HepG2 (cell line): ENCODE measurements around the gene FKBP1A. TPM values are rescaled to one million over a fixed set of nuclear protein-coding genes. Genes with fewer than 3 reads are reported as not detected.
A peak's percentile ranks its signal among the peaks of the same experiment; 100 is the strongest.

Experiments
- ARNTL ChIP-seq: sonication (generic); formaldehyde crosslinking; IDR thresholded peaks from 2 replicates; pipeline ENCODE4 v1.4.0; 2020; ENCODE audit warnings: mild to moderate bottlenecking, missing genetic modification reagents
- BRCA1 ChIP-seq: sonication (generic); formaldehyde crosslinking; IDR thresholded peaks from 2 replicates; pipeline ENCODE4 v1.4.0; 2020; ENCODE audit warnings: missing genetic modification reagents
- FOXP1 ChIP-seq, 2 experiments: fragments of 450-650 bp in 1 of 2; IDR thresholded peaks; 2 replicates each; pipeline ENCODE4 v1.6.1; 2017 to 2018; ENCODE audit warnings: antibody characterized with exemption in 1 of 2
- IRF2 ChIP-seq: IDR thresholded peaks from 2 replicates; pipeline ENCODE4 v1.6.1; 2018; ENCODE audit warnings: missing genetic modification reagents, missing compliant biosample characterization
- JUN ChIP-seq: sonication (generic); formaldehyde crosslinking; IDR thresholded peaks from 2 replicates; pipeline ENCODE4 v1.4.0; 2020; ENCODE audit warnings: mild to moderate bottlenecking, missing genetic modification reagents
- NFKBIZ ChIP-seq: IDR thresholded peaks from 2 replicates; pipeline ENCODE4 v1.6.1; 2018; ENCODE audit warnings: missing genetic modification reagents, missing compliant biosample characterization
- PRMT3 ChIP-seq: sonication (generic); formaldehyde crosslinking; IDR thresholded peaks from 2 replicates; pipeline ENCODE4 v1.8.1; 2022; ENCODE audit warnings: low read depth, mild to moderate bottlenecking, moderate library complexity, missing genetic modification reagents, borderline replicate concordance
- RBM22 ChIP-seq: fragments of 200-400 bp; formaldehyde crosslinking; optimal IDR thresholded peaks from 2 replicates; pipeline ENCODE3; 2017; ENCODE audit warnings: mild to moderate bottlenecking, low read length, moderate library complexity
- SNRNP70 ChIP-seq: fragments of 200-400 bp; formaldehyde crosslinking; IDR thresholded peaks from 2 replicates; pipeline ENCODE4 v1.6.1; 2017; ENCODE audit warnings: mild to moderate bottlenecking, low read depth, low read length, moderate library complexity
- SP2 ChIP-seq: sonication (generic); formaldehyde crosslinking; IDR thresholded peaks from 2 replicates; pipeline ENCODE4 v1.5.1; 2020; ENCODE audit warnings: mild to moderate bottlenecking, missing genetic modification reagents
- SRSF4 ChIP-seq: fragments of 200-400 bp; formaldehyde crosslinking; IDR thresholded peaks from one replicate; pipeline ENCODE4 v1.6.1; 2018; ENCODE audit warnings: mild to moderate bottlenecking, low read depth, low read length, moderate library complexity; ENCODE audit not compliant: poor library complexity, severe bottlenecking
- SRY ChIP-seq: sonication (generic); formaldehyde crosslinking; IDR thresholded peaks from 2 replicates; pipeline ENCODE4 v1.8.0; 2022; ENCODE audit warnings: mild to moderate bottlenecking, missing genetic modification reagents
- THRA ChIP-seq: sonication (generic); formaldehyde crosslinking; IDR thresholded peaks from 2 replicates; pipeline ENCODE4 v1.4.0; 2020; ENCODE audit warnings: missing genetic modification reagents, borderline replicate concordance
- TIGD3 ChIP-seq: sonication (generic); formaldehyde crosslinking; IDR thresholded peaks from 2 replicates; pipeline ENCODE4 v1.5.1; 2020; ENCODE audit warnings: mild to moderate bottlenecking, missing genetic modification reagents, borderline replicate concordance
- U2AF2 ChIP-seq: fragments of 200-400 bp; formaldehyde crosslinking; IDR thresholded peaks from 2 replicates; pipeline ENCODE4 v1.6.1; 2017; ENCODE audit warnings: low read depth, mild to moderate bottlenecking, low read length
- ZFP37 ChIP-seq: sonication (generic); formaldehyde crosslinking; IDR thresholded peaks from 2 replicates; pipeline ENCODE4 v1.4.0; 2020; ENCODE audit warnings: missing genetic modification reagents, borderline replicate concordance
- ZFP62 ChIP-seq: sonication (generic); formaldehyde crosslinking; IDR thresholded peaks from 2 replicates; pipeline ENCODE4 v1.4.0; 2020; ENCODE audit warnings: missing genetic modification reagents
- ZNF280D ChIP-seq: sonication (generic); formaldehyde crosslinking; IDR thresholded peaks from 2 replicates; pipeline ENCODE4 v1.5.1; 2020; ENCODE audit warnings: mild to moderate bottlenecking, missing genetic modification reagents
- ZNF510 ChIP-seq: sonication (generic); formaldehyde crosslinking; IDR thresholded peaks from 2 replicates; pipeline ENCODE4 v1.4.0; 2020; ENCODE audit warnings: low read depth, mild to moderate bottlenecking, missing genetic modification reagents
- ZNF607 ChIP-seq: sonication (generic); formaldehyde crosslinking; IDR thresholded peaks from 2 replicates; pipeline ENCODE4 v1.5.1; 2020; ENCODE audit warnings: missing genetic modification reagents, mild to moderate bottlenecking, borderline replicate concordance
- ZNF703 ChIP-seq: sonication (generic); formaldehyde crosslinking; IDR thresholded peaks from 2 replicates; pipeline ENCODE4 v1.5.1; 2020; ENCODE audit warnings: missing genetic modification reagents, mild to moderate bottlenecking, moderate library complexity, borderline replicate concordance
- ZNF784 ChIP-seq: sonication (generic); formaldehyde crosslinking; IDR thresholded peaks from 2 replicates; pipeline ENCODE4 v1.5.1; 2020; ENCODE audit warnings: missing genetic modification reagents, mild to moderate bottlenecking, borderline replicate concordance
- ZNF879 ChIP-seq: sonication (generic); formaldehyde crosslinking; IDR thresholded peaks from 2 replicates; pipeline ENCODE4 v1.8.1; 2023; ENCODE audit warnings: missing genetic modification reagents
- polyA plus RNA-seq, 8 experiments: library from polyadenylated mRNA; depleted of rRNA in 3 of 8; stranded (reverse) in 7 of 8; unstranded in 1 of 8; fragments of >200 nt; fragmentation: Illumina TruSeq in 4 of 8; extraction: Trizol in 4 of 8; gene quantifications; 2 replicates each; pipeline versions ENCODE4 v1.2.1 to v1.2.3, GENCODE V29; 2011 to 2016; ENCODE audit warnings: low read depth in 4 of 8, missing spikeins in 1 of 8, mixed read lengths in 1 of 8; ENCODE audit not compliant: insufficient read depth in 1 of 8
- total RNA-seq, 5 experiments: library from RNA; depleted of rRNA; stranded (reverse); fragments of >200 nt; fragmentation: Illumina TruSeq; extraction: Trizol; gene quantifications; 2 replicates each; pipeline ENCODE4 v1.2.3, GENCODE V29; 2016; ENCODE audit warnings: low read depth in 1 of 5

The FKBP1A gene
- total and polyA plus RNA-seq, 2 of the 13 experiments (the other 11 are each of a cell fraction or from before 2014, with no cell fraction given), result 119 to 468 TPM

- TF ChIP-seq THRA (CRISPR knock-in tag), result peak; percentile 90; the same call in 1 of the 2 replicates
- no peak for TF ChIP-seq ZNF879
- 0 out of 2 replicates have a peak, but pooled peaks have one; percentile 63 for TF ChIP-seq ARNTL
- TF ChIP-seq RBM22, result peak; percentile 88
- TF ChIP-seq ZNF607, result 0 out of 2 replicates have a peak, but pooled peaks have one; percentile 61
- TF ChIP-seq SRSF4, result no peak
- no peak for TF ChIP-seq ZNF784 (CRISPR knock-in tag)
- 0 out of 2 replicates have a peak, but pooled peaks have one; percentile 34 for TF ChIP-seq JUN (CRISPR knock-in tag)
- TF ChIP-seq SP2, result no peak
- TF ChIP-seq ZNF510, result no peak
- TF ChIP-seq NFKBIZ (CRISPR knock-in tag), result peak; percentile 80; the same call in 1 of the 2 replicates
- TF ChIP-seq PRMT3 (CRISPR knock-in tag), result no peak
- no peak for TF ChIP-seq ZNF703 (CRISPR knock-in tag)
- TF ChIP-seq ZNF280D, result peak; percentile 73; the same call in 1 of the 2 replicates
- no peak for TF ChIP-seq U2AF2
- no peak for TF ChIP-seq SNRNP70
- TF ChIP-seq BRCA1 (CRISPR knock-in tag), result no peak
- TF ChIP-seq ZFP62 (CRISPR knock-in tag), result no peak
- peak; percentile 63; the same call in 1 of the 2 replicates for TF ChIP-seq SRY (CRISPR knock-in tag)
- TF ChIP-seq FOXP1 (IDR thresholded peaks at IDR 0.05), result no peak
- peak; percentile 8; the same call in 1 of the 2 replicates for TF ChIP-seq FOXP1 (CRISPR knock-in tag; IDR thresholded peaks at IDR 0.05)
- no peak for TF ChIP-seq TIGD3 (CRISPR knock-in tag)
- 0 out of 2 replicates have a peak, but pooled peaks have one; percentile 36 for TF ChIP-seq IRF2 (CRISPR knock-in tag)
- TF ChIP-seq ZFP37, result no peak
These were observed 64.8 kb downstream of the FKBP1A start (continued) for GRCh38 chr20:1327827-1328679.
